A549 (cell line): ENCODE data around the gene ITPA.

Source experiments
- POLR2A ChIP-seq: IDR thresholded peaks from 2 replicates; pipeline ENCODE4 v1.6.1; 2012; ENCODE audit warnings: mild to moderate bottlenecking, low read length
- RAD21 ChIP-seq, 2 experiments: fragments of >200 bp in 1 of 2; sonication (Bioruptor Twin) in 1 of 2; formaldehyde crosslinking in 1 of 2; IDR thresholded peaks in 1 of 2; conservative IDR thresholded peaks in 1 of 2; 2 replicates in 1 of 2; 3 replicates in 1 of 2; pipeline ENCODE4 v1.6.1; 2012 to 2018; ENCODE audit warnings: inconsistent platforms in 1 of 2
- TF ChIP-seq, protein P1 (sequence below): fragments of 200-600 bp; sonication (generic); IDR thresholded peaks from 2 replicates; pipeline ENCODE4 v1.6.1; 2016; ENCODE audit warnings: antibody characterized with exemption, mild to moderate bottlenecking, moderate library complexity
- TF ChIP-seq, protein P2 (sequence below): fragments of >200 bp; sonication (Bioruptor Twin); formaldehyde crosslinking; IDR thresholded peaks from 3 replicates; pipeline ENCODE4 v1.5.1; 2016

DNA sequence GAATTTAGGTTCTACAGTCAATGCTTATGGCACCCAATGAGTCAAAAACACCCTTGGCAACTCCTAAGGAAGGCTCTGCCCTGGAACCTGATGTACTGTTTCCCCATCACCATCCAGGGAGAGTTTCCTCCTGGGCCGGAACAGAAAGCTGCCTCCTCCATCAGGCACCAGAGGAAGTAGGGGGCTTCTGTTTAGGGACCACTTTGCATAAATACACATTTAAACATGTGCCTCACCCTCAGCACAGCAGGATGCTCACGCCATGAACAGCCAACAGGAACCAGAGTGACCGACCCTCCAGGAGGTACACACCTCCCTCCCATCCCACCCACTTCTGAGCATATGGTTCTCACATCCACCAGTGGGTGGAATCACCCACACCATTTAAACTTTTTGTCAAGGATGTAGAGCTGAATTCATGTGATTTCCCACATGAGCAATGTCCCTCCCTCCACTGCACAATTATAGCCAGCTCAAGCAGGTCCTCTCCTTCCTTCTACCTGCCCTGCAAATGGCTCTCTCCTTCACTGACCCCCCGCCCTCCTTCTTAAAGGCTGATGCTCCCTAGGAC is 19.7 kb upstream of the ITPA start:
- TF ChIP-seq, protein P1, sequence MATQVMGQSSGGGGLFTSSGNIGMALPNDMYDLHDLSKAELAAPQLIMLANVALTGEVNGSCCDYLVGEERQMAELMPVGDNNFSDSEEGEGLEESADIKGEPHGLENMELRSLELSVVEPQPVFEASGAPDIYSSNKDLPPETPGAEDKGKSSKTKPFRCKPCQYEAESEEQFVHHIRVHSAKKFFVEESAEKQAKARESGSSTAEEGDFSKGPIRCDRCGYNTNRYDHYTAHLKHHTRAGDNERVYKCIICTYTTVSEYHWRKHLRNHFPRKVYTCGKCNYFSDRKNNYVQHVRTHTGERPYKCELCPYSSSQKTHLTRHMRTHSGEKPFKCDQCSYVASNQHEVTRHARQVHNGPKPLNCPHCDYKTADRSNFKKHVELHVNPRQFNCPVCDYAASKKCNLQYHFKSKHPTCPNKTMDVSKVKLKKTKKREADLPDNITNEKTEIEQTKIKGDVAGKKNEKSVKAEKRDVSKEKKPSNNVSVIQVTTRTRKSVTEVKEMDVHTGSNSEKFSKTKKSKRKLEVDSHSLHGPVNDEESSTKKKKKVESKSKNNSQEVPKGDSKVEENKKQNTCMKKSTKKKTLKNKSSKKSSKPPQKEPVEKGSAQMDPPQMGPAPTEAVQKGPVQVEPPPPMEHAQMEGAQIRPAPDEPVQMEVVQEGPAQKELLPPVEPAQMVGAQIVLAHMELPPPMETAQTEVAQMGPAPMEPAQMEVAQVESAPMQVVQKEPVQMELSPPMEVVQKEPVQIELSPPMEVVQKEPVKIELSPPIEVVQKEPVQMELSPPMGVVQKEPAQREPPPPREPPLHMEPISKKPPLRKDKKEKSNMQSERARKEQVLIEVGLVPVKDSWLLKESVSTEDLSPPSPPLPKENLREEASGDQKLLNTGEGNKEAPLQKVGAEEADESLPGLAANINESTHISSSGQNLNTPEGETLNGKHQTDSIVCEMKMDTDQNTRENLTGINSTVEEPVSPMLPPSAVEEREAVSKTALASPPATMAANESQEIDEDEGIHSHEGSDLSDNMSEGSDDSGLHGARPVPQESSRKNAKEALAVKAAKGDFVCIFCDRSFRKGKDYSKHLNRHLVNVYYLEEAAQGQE = no peak
- no peak for TF ChIP-seq POLR2A
- no peak for TF ChIP-seq RAD21 (conservative IDR thresholded peaks at IDR 0.05 in 1 of 2, IDR thresholded peaks at IDR 0.05 in 1 of 2)
- TF ChIP-seq, protein P2, sequence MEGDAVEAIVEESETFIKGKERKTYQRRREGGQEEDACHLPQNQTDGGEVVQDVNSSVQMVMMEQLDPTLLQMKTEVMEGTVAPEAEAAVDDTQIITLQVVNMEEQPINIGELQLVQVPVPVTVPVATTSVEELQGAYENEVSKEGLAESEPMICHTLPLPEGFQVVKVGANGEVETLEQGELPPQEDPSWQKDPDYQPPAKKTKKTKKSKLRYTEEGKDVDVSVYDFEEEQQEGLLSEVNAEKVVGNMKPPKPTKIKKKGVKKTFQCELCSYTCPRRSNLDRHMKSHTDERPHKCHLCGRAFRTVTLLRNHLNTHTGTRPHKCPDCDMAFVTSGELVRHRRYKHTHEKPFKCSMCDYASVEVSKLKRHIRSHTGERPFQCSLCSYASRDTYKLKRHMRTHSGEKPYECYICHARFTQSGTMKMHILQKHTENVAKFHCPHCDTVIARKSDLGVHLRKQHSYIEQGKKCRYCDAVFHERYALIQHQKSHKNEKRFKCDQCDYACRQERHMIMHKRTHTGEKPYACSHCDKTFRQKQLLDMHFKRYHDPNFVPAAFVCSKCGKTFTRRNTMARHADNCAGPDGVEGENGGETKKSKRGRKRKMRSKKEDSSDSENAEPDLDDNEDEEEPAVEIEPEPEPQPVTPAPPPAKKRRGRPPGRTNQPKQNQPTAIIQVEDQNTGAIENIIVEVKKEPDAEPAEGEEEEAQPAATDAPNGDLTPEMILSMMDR = no peak
